ENCODE data around the gene SSU72. TPM values are rescaled to one million over a fixed set of nuclear protein-coding genes. Genes with fewer than 3 reads are reported as not detected.

SSU72 gene
- total and polyA plus RNA-seq, 2 donors (not counting 3 experiments of a cell fraction or from before 2014, with no cell fraction given) = 85.9 to 129 TPM

DNA sequence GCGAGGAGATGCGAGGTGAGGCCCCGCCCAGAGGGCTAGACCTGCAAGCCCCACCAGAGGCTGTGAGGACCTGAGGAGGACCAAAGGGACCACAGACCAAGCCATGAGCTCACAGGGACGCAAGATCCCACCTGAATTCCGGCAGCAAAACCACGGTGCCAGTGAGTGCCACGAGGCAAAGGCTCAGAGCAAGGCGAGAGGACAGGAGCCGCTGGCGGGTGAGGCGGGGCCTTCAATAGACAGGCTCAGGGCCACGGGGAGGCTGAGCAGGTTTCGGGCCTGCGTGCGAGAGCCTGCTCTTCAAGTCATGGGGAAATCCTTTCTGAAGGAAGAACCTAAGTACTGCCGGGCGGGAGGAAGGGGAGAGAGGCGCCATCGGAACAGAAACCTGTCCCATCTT is 27.2 kb downstream of the SSU72 start:
- ChIA-PET POLR2A (no interaction called here), CTCF (no interaction called here)
- Histone ChIP-seq H4K20me1 (replicated peaks; ENCODE audit: control insufficient read depth, extremely low read depth, insufficient read depth, low read length) (no peaks in the 10 kb centered on the region), H3K9me3 (replicated peaks; ENCODE audit: control insufficient read depth, insufficient read depth, low read length) (no peaks in the 10 kb centered on the region), H2AFZ (ENCODE audit: low read depth, low read length) (no peak overlapping the region), H3K27ac (ENCODE audit: insufficient read depth, low read depth, low read length) (no peak overlapping the region), H3K27me3 (ENCODE audit: control insufficient read depth in 2 of 2, insufficient read depth in 2 of 2, low read length in 2 of 2) (no peaks in the 10 kb centered on the region), H3K4me3 (replicated peaks in 1 of 3; ENCODE audit: insufficient read depth in 1 of 3, low read depth in 1 of 3, low read length in 3 of 3) (no peak overlapping the region), H3K4me2 (ENCODE audit: insufficient read depth, low read length) (no peak overlapping the region), H3K9ac (replicated peaks; ENCODE audit: extremely low read depth, insufficient read depth, low read length) (no peak overlapping the region), H3K4me1 (ENCODE audit: control insufficient read depth, extremely low read depth, insufficient read depth, low read length) (no peaks in the 10 kb centered on the region), H3K79me2 (ENCODE audit: control insufficient read depth, insufficient read depth, low read length) (peaks cover 6% of the 10 kb centered on the region), H3K36me3 (ENCODE audit: control insufficient read depth in 2 of 2, extremely low read depth in 1 of 2, insufficient read depth in 2 of 2, low read length in 2 of 2) (peaks cover 0 to 3% of the 10 kb centered on the region in 2 experiments), H3K9me1 (replicated peaks; ENCODE audit: control insufficient read depth, extremely low read depth, insufficient read depth, low read length) (no peaks in the 10 kb centered on the region)
- no peak for FAIRE-seq
- no TSS peak for BruUV-seq (replicated peaks)
- no peak for DNase-seq (ENCODE audit: low read depth, low spot score)
- dilution Hi-C loops (cut with MboI; ENCODE audit: extremely low pct_ligation_motif_present, low sequenced_read_pairs) (no loop called here), intact Hi-C loops (cut with micrococcal nuclease) (no loop called here)
- TF ChIP-seq EZH2 (IDR thresholded peaks at IDR 0.05; ENCODE audit: borderline replicate concordance, low read depth, low read length, severe bottlenecking) = no peak
- no peak for TF ChIP-seq MYC (IDR thresholded peaks at IDR 0.05; ENCODE audit: low read depth, low read length)
- TF ChIP-seq, protein P1, sequence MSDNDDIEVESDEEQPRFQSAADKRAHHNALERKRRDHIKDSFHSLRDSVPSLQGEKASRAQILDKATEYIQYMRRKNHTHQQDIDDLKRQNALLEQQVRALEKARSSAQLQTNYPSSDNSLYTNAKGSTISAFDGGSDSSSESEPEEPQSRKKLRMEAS (IDR thresholded peaks at IDR 0.05; ENCODE audit: insufficient read depth, insufficient read length) = no peak
- no peak for TF ChIP-seq POLR2AphosphoS5 (IDR thresholded peaks at IDR 0.05; ENCODE audit: insufficient read depth, low read depth, low read length)

DNA sequence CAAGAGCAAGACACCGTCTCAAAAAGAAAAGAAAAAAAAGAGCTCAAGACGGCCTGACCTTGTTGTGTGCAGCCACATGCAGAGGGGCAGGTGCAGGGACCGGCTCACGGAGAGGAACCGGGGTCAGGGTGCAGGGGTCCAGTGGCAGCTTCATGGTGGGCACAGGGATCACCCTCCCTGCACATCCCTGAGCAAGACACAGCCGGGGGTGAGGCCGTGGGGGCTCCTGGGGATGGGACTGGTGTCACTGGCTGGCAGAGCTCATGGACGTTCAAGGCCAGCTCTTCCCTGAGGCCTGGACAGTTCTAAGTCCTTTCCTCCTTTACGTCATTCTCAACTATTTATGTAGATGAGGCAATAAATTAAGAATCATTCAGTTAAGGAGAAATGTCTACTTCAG is 27.7 kb downstream of the SSU72 start:
- H4K20me1 ChIP-seq (replicated peaks; ENCODE audit: control insufficient read depth, extremely low read depth, insufficient read depth, low read length) = no peaks in the 10 kb centered on the region
- intact Hi-C loops (cut with micrococcal nuclease) (no loop called here), dilution Hi-C loops (cut with MboI; ENCODE audit: extremely low pct_ligation_motif_present, low sequenced_read_pairs) (no loop called here)
- no peaks in the 10 kb centered on the region for H3K27me3 ChIP-seq (ENCODE audit: control insufficient read depth in 2 of 2, insufficient read depth in 2 of 2, low read length in 2 of 2)
- H3K4me3 ChIP-seq (replicated peaks in 1 of 3; ENCODE audit: insufficient read depth in 1 of 3, low read depth in 1 of 3, low read length in 3 of 3) = no peak overlapping the region
- H3K79me2 ChIP-seq (ENCODE audit: control insufficient read depth, insufficient read depth, low read length) = peaks cover 6% of the 10 kb centered on the region
- H3K4me1 ChIP-seq (ENCODE audit: control insufficient read depth, extremely low read depth, insufficient read depth, low read length) = peaks cover 1% of the 10 kb centered on the region
- FAIRE-seq (no peak), DNase-seq (ENCODE audit: low read depth, low spot score) (no peak)
- H3K27ac ChIP-seq (ENCODE audit: insufficient read depth, low read depth, low read length) = no peak overlapping the region
- peaks cover 0 to 5% of the 10 kb centered on the region in 2 experiments for H3K36me3 ChIP-seq (ENCODE audit: control insufficient read depth in 2 of 2, extremely low read depth in 1 of 2, insufficient read depth in 2 of 2, low read length in 2 of 2)
- ChIA-PET CTCF (no interaction called here), POLR2A (no interaction called here)
- no peaks in the 10 kb centered on the region for H3K9me3 ChIP-seq (replicated peaks; ENCODE audit: control insufficient read depth, insufficient read depth, low read length)
- no peak overlapping the region for H3K9ac ChIP-seq (replicated peaks; ENCODE audit: extremely low read depth, insufficient read depth, low read length)
- BruUV-seq (replicated peaks) = no TSS peak
- no peak overlapping the region for H2AFZ ChIP-seq (ENCODE audit: low read depth, low read length)
- H3K4me2 ChIP-seq (ENCODE audit: insufficient read depth, low read length) = no peak overlapping the region
- no peaks in the 10 kb centered on the region for H3K9me1 ChIP-seq (replicated peaks; ENCODE audit: control insufficient read depth, extremely low read depth, insufficient read depth, low read length)
- no peak for TF ChIP-seq POLR2A (IDR thresholded peaks at IDR 0.05; ENCODE audit: low read depth, low read length)
- no peak for TF ChIP-seq POLR2AphosphoS5 (IDR thresholded peaks at IDR 0.05; ENCODE audit: insufficient read depth, low read depth, low read length)
- TF ChIP-seq EZH2 (IDR thresholded peaks at IDR 0.05; ENCODE audit: borderline replicate concordance, low read depth, low read length, severe bottlenecking) = no peak
- no peak for TF ChIP-seq FOS (IDR thresholded peaks at IDR 0.05; ENCODE audit: borderline replicate concordance, insufficient read depth, low read length)
- no peak for TF ChIP-seq GATA2 (IDR thresholded peaks at IDR 0.05; ENCODE audit: insufficient read depth, insufficient read length, low read depth, low read length)
- no peak for TF ChIP-seq MYC (IDR thresholded peaks at IDR 0.05; ENCODE audit: low read depth, low read length)
- TF ChIP-seq JUN (IDR thresholded peaks at IDR 0.05; ENCODE audit: borderline replicate concordance, insufficient read depth, insufficient read length, low read depth) = no peak
